Hematopoietic multipotent progenitor cell treated with erythropoietin and hydrocortisone succinate and interleukin-3 and kit ligand, for 6 days (in vitro differentiated cells): ENCODE measurements around the gene ARID3A.
A peak's percentile ranks its signal among the peaks of the same experiment; 100 is the strongest.

Experiments
- DNase-seq: peaks from one replicate; pipeline ENCODE4 v3.0.0-alpha.2; 2015

The ARID3A gene

GRCh38 chr19:990119-990571 lies 64.3 kb downstream of the ARID3A start:
- no peak for DNase-seq

- no peak for DNase-seq
Measured at GRCh38 chr19:990746-991145, 64.9 kb downstream of the ARID3A start.

GRCh38 chr19:991174-991931 lies 65.5 kb downstream of the ARID3A start:
- DNase-seq, result peak; percentile 53

GRCh38 chr19:991932-992669 lies 66.3 kb downstream of the ARID3A start:
- no peak for DNase-seq

- no peak for DNase-seq
Measured at GRCh38 chr19:992670-993055, 66.8 kb downstream of the ARID3A start.

GRCh38 chr19:993361-993830 lies 67.6 kb downstream of the ARID3A start:
- no peak for DNase-seq

GRCh38 chr19:993831-994393 lies 68.1 kb downstream of the ARID3A start:
- no peak for DNase-seq

- no peak for DNase-seq
Measured at GRCh38 chr19:994516-994915, 68.7 kb downstream of the ARID3A start.

GRCh38 chr19:995051-995827 lies 69.4 kb downstream of the ARID3A start:
- no peak for DNase-seq

- DNase-seq, result peak; percentile 66
Measured at GRCh38 chr19:996051-996838, 70.4 kb downstream of the ARID3A start.

- DNase-seq, result no peak
Measured at GRCh38 chr19:998064-998463, 72.2 kb downstream of the ARID3A start.

- DNase-seq, result no peak
Measured at GRCh38 chr19:999379-999719, 73.5 kb downstream of the ARID3A start.

GRCh38 chr19:1000095-1000494 lies 74.3 kb downstream of the ARID3A start, which contains the start of gene GRIN3B:
Gene GRIN3B, plus strand, starts transcription at chr19:1000419. Its CDS starts 19 bp downstream, at chr19:1000438.
- DNase-seq, result peak; percentile 78

GRCh38 chr19:1000591-1001537 lies 75.0 kb downstream of the ARID3A start:
- no peak for DNase-seq

GRCh38 chr19:1001538-1002166 lies 75.8 kb downstream of the ARID3A start:
- peak; percentile 69 for DNase-seq

GRCh38 chr19:1002600-1002999 lies 76.8 kb downstream of the ARID3A start:
- no peak for DNase-seq

GRCh38 chr19:1003283-1003682 lies 77.4 kb downstream of the ARID3A start:
- DNase-seq, result no peak

GRCh38 chr19:1004204-1004802 lies 78.5 kb downstream of the ARID3A start:
- DNase-seq, result no peak

- DNase-seq, result no peak
Measured at GRCh38 chr19:1004803-1005664, 79.2 kb downstream of the ARID3A start.
